Ishikawa (cell line): ENCODE results near the gene PHACTR4.

Experiments
- CEBPB ChIP-seq: IDR thresholded peaks from 2 replicates; pipeline ENCODE4 v1.6.1; 2012
- CREB1 ChIP-seq: IDR thresholded peaks from 2 replicates; pipeline ENCODE4 v1.6.1; 2012; ENCODE audit warnings: low read depth
- EGR1 ChIP-seq: IDR thresholded peaks from 2 replicates; pipeline ENCODE4 v1.6.1; 2012
- EP300 ChIP-seq: IDR thresholded peaks from 2 replicates; pipeline ENCODE4 v1.6.1; 2012; ENCODE audit warnings: borderline replicate concordance
- FOXM1 ChIP-seq: IDR thresholded peaks from 2 replicates; pipeline ENCODE4 v1.6.1; 2012; ENCODE audit warnings: low read depth, borderline replicate concordance
- MAX ChIP-seq: IDR thresholded peaks from 2 replicates; pipeline ENCODE4 v1.6.1; 2012
- NFIC ChIP-seq: IDR thresholded peaks from 2 replicates; pipeline ENCODE4 v1.6.1; 2012
- RAD21 ChIP-seq: IDR thresholded peaks from 2 replicates; pipeline ENCODE4 v1.6.1; 2012; ENCODE audit warnings: low read depth
- REST ChIP-seq: IDR thresholded peaks from 2 replicates; pipeline ENCODE4 v1.6.1; 2012; ENCODE audit warnings: low read depth, mild to moderate bottlenecking
- TAF1 ChIP-seq: IDR thresholded peaks from 2 replicates; pipeline ENCODE4 v1.6.1; 2012; ENCODE audit warnings: low read depth, mild to moderate bottlenecking
- TCF12 ChIP-seq: IDR thresholded peaks from 2 replicates; pipeline ENCODE4 v1.6.1; 2012; ENCODE audit warnings: low read depth
- TEAD4 ChIP-seq: IDR thresholded peaks from 2 replicates; pipeline ENCODE4 v1.6.1; 2012
- USF1 ChIP-seq: IDR thresholded peaks from 2 replicates; pipeline ENCODE4 v1.6.1; 2012
- YY1 ChIP-seq: IDR thresholded peaks from 2 replicates; pipeline ENCODE4 v1.6.1; 2012; ENCODE audit warnings: low read depth
- ZBTB7A ChIP-seq: IDR thresholded peaks from 2 replicates; pipeline ENCODE4 v1.6.1; 2012; ENCODE audit warnings: low read depth

The PHACTR4 gene

GRCh38 chr1:28380394-28380793 lies 10.9 kb downstream of the PHACTR4 start:
- TF ChIP-seq CREB1 (no peak), REST (no peak), NFIC (no peak), MAX (no peak), RAD21 (no peak), YY1 (no peak), TEAD4 (no peak), ZBTB7A (no peak), TAF1 (no peak), TCF12 (no peak), CEBPB (no peak), EGR1 (no peak), FOXM1 (no peak), USF1 (no peak), EP300 (no peak)

- TF ChIP-seq FOXM1 (no peak), NFIC (no peak), USF1 (no peak), TCF12 (no peak)
Observed at GRCh38 chr1:28392027-28392652, 22.6 kb downstream of the PHACTR4 start.

GRCh38 chr1:28394136-28394535 lies 24.6 kb downstream of the PHACTR4 start:
- TF ChIP-seq MAX (no peak), TEAD4 (no peak), ZBTB7A (no peak), CREB1 (no peak), USF1 (no peak), FOXM1 (no peak), TCF12 (no peak), YY1 (no peak), RAD21 (no peak), REST (no peak), EP300 (no peak), CEBPB (no peak), EGR1 (no peak), TAF1 (no peak), NFIC (no peak)

- TF ChIP-seq REST (no peak), FOXM1 (no peak), TAF1 (no peak), RAD21 (no peak), MAX (no peak), YY1 (no peak), USF1 (no peak), EGR1 (no peak), TEAD4 (no peak), TCF12 (no peak)
Observed at GRCh38 chr1:28395181-28395580, 25.6 kb downstream of the PHACTR4 start.
